ENCODE measurements around the gene GATD1.

GATD1 gene

GRCh38 chr11:777288-778255 lies at the start of gene GATD1:
Gene GATD1, minus strand, starts transcription at chr11:777487. Its CDS starts 25 bp downstream, at chr11:777462.
- DNase-seq (ENCODE audit: low read depth in 2 of 2), result peak; percentile 85 to 90

GRCh38 chr11:826836-827145 lies 49.5 kb upstream of the GATD1 start:
- no peak for DNase-seq (ENCODE audit: low read depth in 2 of 2)

- no peak for DNase-seq (ENCODE audit: low read depth in 2 of 2)
These were observed 48.9 kb upstream of the GATD1 start for GRCh38 chr11:826227-826621.

- DNase-seq (ENCODE audit: low read depth in 2 of 2), result no peak
These were observed 48.3 kb upstream of the GATD1 start for GRCh38 chr11:825366-826226.

- no peak for DNase-seq (ENCODE audit: low read depth in 2 of 2)
These were observed 47.7 kb upstream of the GATD1 start for GRCh38 chr11:824942-825341.

GRCh38 chr11:824292-824880 lies 47.1 kb upstream of the GATD1 start:
- no peak for DNase-seq (ENCODE audit: low read depth in 2 of 2)

GRCh38 chr11:823441-824291 lies 46.4 kb upstream of the GATD1 start:
- DNase-seq (ENCODE audit: low read depth in 2 of 2), result no peak

- DNase-seq (ENCODE audit: low read depth in 2 of 2), result no peak
These were observed 44.5 kb upstream of the GATD1 start for GRCh38 chr11:821512-822371.

- no peak for DNase-seq (ENCODE audit: low read depth in 2 of 2)
These were observed 43.6 kb upstream of the GATD1 start for GRCh38 chr11:820655-821511.

GRCh38 chr11:819943-820649 lies 42.8 kb upstream of the GATD1 start:
- peak; percentile 88 to 91 for DNase-seq (ENCODE audit: low read depth in 2 of 2)

GRCh38 chr11:819129-819931 lies 42.0 kb upstream of the GATD1 start:
- peak; percentile 77 to 86 for DNase-seq (ENCODE audit: low read depth in 2 of 2)

GRCh38 chr11:818396-819128 lies 41.3 kb upstream of the GATD1 start, which contains the start of gene PNPLA2:
Gene PNPLA2, plus strand, starts transcription at chr11:818914. Its CDS starts 805 bp downstream, at chr11:819719.
- DNase-seq (ENCODE audit: low read depth in 2 of 2), result no peak

- DNase-seq (ENCODE audit: low read depth in 2 of 2), result no peak
These were observed 39.1 kb upstream of the GATD1 start for GRCh38 chr11:816433-816779.

GRCh38 chr11:815675-816432 lies 38.6 kb upstream of the GATD1 start:
- DNase-seq (ENCODE audit: low read depth in 2 of 2), result no peak

GRCh38 chr11:813456-814096 lies 36.3 kb upstream of the GATD1 start:
- no peak for DNase-seq (ENCODE audit: low read depth in 2 of 2)

GRCh38 chr11:813072-813455 lies 35.8 kb upstream of the GATD1 start:
- no peak for DNase-seq (ENCODE audit: low read depth in 2 of 2)
